ENCODE data around the gene TBC1D5. TPM values are rescaled to one million over a fixed set of nuclear protein-coding genes. Genes with fewer than 3 reads are reported as not detected.
A peak's percentile ranks its signal among the peaks of the same experiment; 100 is the strongest.
"Not testable (repeated sequence)": the region's sequence is repeated elsewhere in the genome, so short reads cannot be mapped to it uniquely, and the experiment has no call there.

Gene TBC1D5
- total RNA-seq, 1 donor from 2014 or later = 108 TPM

DNA sequence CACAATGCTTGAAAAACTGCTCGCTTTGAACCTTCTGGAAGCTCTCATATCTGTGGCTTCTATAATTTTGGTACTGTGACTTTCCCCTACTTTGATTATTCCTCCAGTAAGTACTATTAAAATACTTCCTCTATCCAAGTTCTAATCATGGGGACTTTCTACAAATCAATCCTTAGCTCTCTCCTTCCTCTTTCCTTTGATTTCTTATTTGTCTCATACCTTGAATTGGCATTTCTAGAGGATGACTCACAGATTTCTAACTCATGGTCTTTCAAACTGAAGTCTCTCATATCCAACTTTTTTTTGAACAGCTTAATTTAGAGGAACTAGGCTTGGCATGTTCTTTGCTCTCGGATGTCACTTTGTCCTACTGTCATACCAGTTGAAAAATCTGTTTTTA lies 241.8 kb downstream of the TBC1D5 start:
- no peak overlapping the region for H3K4me3 Mint-ChIP-seq
- H3K27ac Mint-ChIP-seq = no peak overlapping the region
- no peaks in the 10 kb centered on the region for H3K79me2 ChIP-seq (ENCODE audit: low read depth)
- H2AFZ ChIP-seq (replicated peaks) = no peak overlapping the region
- H3K9me3 ChIP-seq (ENCODE audit: low read depth) = no peaks in the 10 kb centered on the region
- H3K27me3 ChIP-seq = no peaks in the 10 kb centered on the region
- no peaks in the 10 kb centered on the region for H3F3A ChIP-seq (ENCODE audit: low read depth)
- TF ChIP-seq, protein P1, sequence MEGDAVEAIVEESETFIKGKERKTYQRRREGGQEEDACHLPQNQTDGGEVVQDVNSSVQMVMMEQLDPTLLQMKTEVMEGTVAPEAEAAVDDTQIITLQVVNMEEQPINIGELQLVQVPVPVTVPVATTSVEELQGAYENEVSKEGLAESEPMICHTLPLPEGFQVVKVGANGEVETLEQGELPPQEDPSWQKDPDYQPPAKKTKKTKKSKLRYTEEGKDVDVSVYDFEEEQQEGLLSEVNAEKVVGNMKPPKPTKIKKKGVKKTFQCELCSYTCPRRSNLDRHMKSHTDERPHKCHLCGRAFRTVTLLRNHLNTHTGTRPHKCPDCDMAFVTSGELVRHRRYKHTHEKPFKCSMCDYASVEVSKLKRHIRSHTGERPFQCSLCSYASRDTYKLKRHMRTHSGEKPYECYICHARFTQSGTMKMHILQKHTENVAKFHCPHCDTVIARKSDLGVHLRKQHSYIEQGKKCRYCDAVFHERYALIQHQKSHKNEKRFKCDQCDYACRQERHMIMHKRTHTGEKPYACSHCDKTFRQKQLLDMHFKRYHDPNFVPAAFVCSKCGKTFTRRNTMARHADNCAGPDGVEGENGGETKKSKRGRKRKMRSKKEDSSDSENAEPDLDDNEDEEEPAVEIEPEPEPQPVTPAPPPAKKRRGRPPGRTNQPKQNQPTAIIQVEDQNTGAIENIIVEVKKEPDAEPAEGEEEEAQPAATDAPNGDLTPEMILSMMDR (IDR thresholded peaks at IDR 0.05) = no peak
- TF ChIP-seq EZH2phosphoT487 (IDR thresholded peaks at IDR 0.05) (no peak), EZH2 (IDR thresholded peaks at IDR 0.05) (no peak)
- H3K27me3 Mint-ChIP-seq (ENCODE audit: insufficient read depth, low read depth) = no peaks in the 10 kb centered on the region
- no peak overlapping the region for H3K27ac ChIP-seq
- H3K36me3 Mint-ChIP-seq = no peaks in the 10 kb centered on the region
- no peak overlapping the region for H3K4me2 ChIP-seq
- no peak overlapping the region for H3K4me3 ChIP-seq
- no peaks in the 10 kb centered on the region for H3K4me1 Mint-ChIP-seq
- no peaks in the 10 kb centered on the region for H4K20me1 ChIP-seq (ENCODE audit: low read depth)
- DNase-seq (ENCODE audit: low spot score) = no peak
- no peaks in the 10 kb centered on the region for H3K9me3 Mint-ChIP-seq
- H3K9ac ChIP-seq = no peak overlapping the region
- no peaks in the 10 kb centered on the region for H3K4me1 ChIP-seq
- no peaks in the 10 kb centered on the region for H3K36me3 ChIP-seq

DNA sequence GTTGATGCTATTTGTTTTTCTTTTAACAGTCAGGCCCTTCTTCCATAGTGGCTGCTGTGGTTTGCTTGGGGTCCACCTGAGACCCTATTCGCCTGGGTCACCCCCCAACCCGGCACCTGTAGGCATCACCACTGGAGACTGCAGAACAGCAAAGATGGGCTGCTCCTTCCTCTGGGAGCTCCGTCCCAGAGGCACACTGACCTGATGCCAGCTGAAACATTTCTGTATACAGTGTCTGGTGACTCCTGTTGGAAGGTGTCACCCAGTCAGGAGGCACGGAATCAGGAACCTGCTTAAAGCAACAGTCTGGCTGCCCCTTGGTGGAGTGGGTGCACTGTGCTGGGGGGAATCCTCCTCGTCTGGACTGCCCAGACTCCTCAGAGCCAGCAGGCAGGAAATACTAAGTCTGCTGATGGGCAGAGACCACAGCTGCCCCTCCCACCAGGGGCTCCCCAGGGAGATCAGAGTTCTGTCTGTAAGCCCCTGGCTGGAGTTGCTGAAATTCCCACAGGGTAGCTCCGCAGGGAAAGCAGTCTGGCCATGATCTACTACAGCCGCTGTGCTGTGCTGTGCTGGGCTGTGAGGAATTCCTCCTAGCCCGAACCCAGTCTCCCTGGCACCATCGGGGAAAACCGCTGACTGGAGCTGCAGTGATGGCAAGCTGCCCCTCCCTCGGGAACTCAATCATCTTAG lies 248.2 kb downstream of the TBC1D5 start:
- Histone ChIP-seq H3K9ac (no peak overlapping the region), H3F3A (ENCODE audit: low read depth) (no peaks in the 10 kb centered on the region), H3K36me3 (no peaks in the 10 kb centered on the region), H3K4me3 (no peak overlapping the region), H3K4me2 (no peak overlapping the region), H3K27me3 (no peaks in the 10 kb centered on the region), H4K20me1 (ENCODE audit: low read depth) (no peaks in the 10 kb centered on the region), H3K27ac (no peak overlapping the region), H3K4me1 (no peaks in the 10 kb centered on the region), H2AFZ (replicated peaks) (no peak overlapping the region), H3K9me3 (ENCODE audit: low read depth) (no peaks in the 10 kb centered on the region), H3K79me2 (ENCODE audit: low read depth) (no peaks in the 10 kb centered on the region)
- Mint-ChIP-seq H3K27me3 (ENCODE audit: insufficient read depth, low read depth) (no peaks in the 10 kb centered on the region), H3K36me3 (peaks cover 13% of the 10 kb centered on the region), H3K9me3 (peaks cover 29% of the 10 kb centered on the region), H3K4me3 (no peak overlapping the region), H3K27ac (no peak overlapping the region), H3K4me1 (no peaks in the 10 kb centered on the region)
- peak; percentile 9 for DNase-seq (ENCODE audit: low spot score)
- TF ChIP-seq EZH2 (IDR thresholded peaks at IDR 0.05) (no peak), EZH2phosphoT487 (IDR thresholded peaks at IDR 0.05) (no peak)
- TF ChIP-seq, protein P1 (IDR thresholded peaks at IDR 0.05) = no peak

GRCh38 chr3:17491601-17492000 lies 250.8 kb downstream of the TBC1D5 start:
- H3K4me1 Mint-ChIP-seq = no peaks in the 10 kb centered on the region
- H3K4me3 ChIP-seq = no peak overlapping the region
- H3K27ac Mint-ChIP-seq = no peak overlapping the region
- H3K36me3 Mint-ChIP-seq = peaks cover 15% of the 10 kb centered on the region
- no peak overlapping the region for H3K4me2 ChIP-seq
- TF ChIP-seq EZH2phosphoT487 (IDR thresholded peaks at IDR 0.05) = no peak
- TF ChIP-seq, protein P1 (IDR thresholded peaks at IDR 0.05) = no peak
- TF ChIP-seq EZH2 (IDR thresholded peaks at IDR 0.05) = no peak
- no peaks in the 10 kb centered on the region for H3K4me1 ChIP-seq
- no peak overlapping the region for H3K27ac ChIP-seq
- H3K27me3 Mint-ChIP-seq (ENCODE audit: insufficient read depth, low read depth) = no peaks in the 10 kb centered on the region
- no peak overlapping the region for H3K4me3 Mint-ChIP-seq
- no peaks in the 10 kb centered on the region for H3K36me3 ChIP-seq
- H3F3A ChIP-seq (ENCODE audit: low read depth) = no peaks in the 10 kb centered on the region
- H4K20me1 ChIP-seq (ENCODE audit: low read depth) = no peaks in the 10 kb centered on the region
- no peak for DNase-seq (ENCODE audit: low spot score)
- H3K27me3 ChIP-seq = no peaks in the 10 kb centered on the region
- H2AFZ ChIP-seq (replicated peaks) = no peak overlapping the region
- H3K9me3 ChIP-seq (ENCODE audit: low read depth) = no peaks in the 10 kb centered on the region
- H3K79me2 ChIP-seq (ENCODE audit: low read depth) = no peaks in the 10 kb centered on the region
- H3K9me3 Mint-ChIP-seq = peaks cover 40% of the 10 kb centered on the region
- H3K9ac ChIP-seq = no peak overlapping the region

DNA sequence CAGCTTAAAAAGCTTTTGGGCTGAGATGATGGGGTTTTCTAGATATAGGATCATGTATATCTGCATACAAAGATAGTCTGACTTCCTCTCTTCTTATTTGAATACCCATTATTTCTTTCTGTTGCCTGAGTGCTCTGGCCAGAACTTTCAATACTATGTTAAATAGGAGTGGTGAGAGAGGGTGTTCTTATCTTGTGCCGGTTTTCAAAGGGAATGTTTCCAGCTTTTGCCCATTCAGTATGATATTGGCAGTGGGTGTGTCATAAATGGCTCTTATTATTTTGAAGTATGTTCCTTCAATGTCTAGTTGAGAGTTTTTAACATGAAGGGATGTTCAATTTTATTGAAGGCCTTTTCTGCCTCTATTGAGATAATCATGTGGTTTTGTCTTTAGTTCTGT lies 251.2 kb downstream of the TBC1D5 start:
- H3K4me2 ChIP-seq; H3K9me3 ChIP-seq (ENCODE audit: low read depth): not testable (repeated sequence)

More for the DNA sequence above, 251.2 kb downstream of the TBC1D5 start:
- H3K4me1 ChIP-seq; DNase-seq (ENCODE audit: low spot score); H3K9ac ChIP-seq; H3K4me1 Mint-ChIP-seq; H3K27ac ChIP-seq; H3K27me3 Mint-ChIP-seq (ENCODE audit: insufficient read depth, low read depth); H3F3A ChIP-seq (ENCODE audit: low read depth); H3K27me3 ChIP-seq; H3K36me3 ChIP-seq; H2AFZ ChIP-seq (replicated peaks); H4K20me1 ChIP-seq (ENCODE audit: low read depth); H3K4me3 Mint-ChIP-seq; H3K4me3 ChIP-seq; H3K79me2 ChIP-seq (ENCODE audit: low read depth); H3K27ac Mint-ChIP-seq: not testable (repeated sequence)
- Mint-ChIP-seq H3K36me3 (peaks cover 15% of the 10 kb centered on the region), H3K9me3 (peaks cover 40% of the 10 kb centered on the region)

Measured in neural progenitor cell (in vitro differentiated cells).